Body of pancreas (tissue), 4 donors: ENCODE data around the gene MAPK13. TPM values are rescaled to one million over a fixed set of nuclear protein-coding genes. Genes with fewer than 3 reads are reported as not detected.

Experiments used
- ATAC-seq: fragments of 150-250 bp; one replicate; pipeline ENCODE4 v1.9.1; 2016
- DNase-seq, 4 donors: peaks; one replicate each; pipeline ENCODE4 v3.0.0-alpha.2; 2019
- H3K27ac ChIP-seq, 4 donors: fragments of 200-600 bp; sonication (generic); 1 replicate in 3 of 4; 2 replicates in 1 of 4; pipeline versions ENCODE4 v1.5.1 to v1.6.1; 2016 to 2019; ENCODE audit warnings: mild to moderate bottlenecking in 1 of 4, mixed read lengths in 1 of 4, moderate library complexity in 1 of 4
- H3K27me3 ChIP-seq, 2 donors: fragments of 200-600 bp; sonication (generic); one replicate each; pipeline ENCODE4 v1.6.0; 2016; ENCODE audit warnings: mild to moderate bottlenecking in 1 of 2
- H3K36me3 ChIP-seq, 2 donors: fragments of 200-600 bp; sonication (generic); replicated peaks in 1 of 2; 2 replicates each; pipeline ENCODE4 v1.5.1; 2016; ENCODE audit warnings: low read depth in 2 of 2; ENCODE audit not compliant: insufficient read depth in 1 of 2
- H3K4me1 ChIP-seq: fragments of 200-600 bp; sonication (generic); one replicate; pipeline ENCODE4 v1.6.0; 2016
- H3K4me3 ChIP-seq, 2 donors: fragments of 200-600 bp; sonication (generic); 1 replicate in 1 of 2; 2 replicates in 1 of 2; pipeline ENCODE4 v1.5.1; 2016 to 2019
- H3K9me3 ChIP-seq, 3 donors: fragments of 200-600 bp; sonication (generic); 1 replicate in 2 of 3; 2 replicates in 1 of 3; pipeline ENCODE4 v1.5.1; 2016
- POLR2A ChIP-seq, 3 donors: fragments of 450-650 bp; IDR thresholded peaks; one replicate each; pipeline ENCODE4 v1.6.1; 2016; ENCODE audit warnings: antibody characterized with exemption in 3 of 3, mild to moderate bottlenecking in 2 of 3
- WGBS, 2 donors: methylation state at CpG; one replicate each; pipeline ENCODE4 v1.1.5; 2017; 5-methylcytosine and 5-hydroxymethylcytosine counted together
- intact Hi-C: fragments of 100-400 bp; cut with DNase I; formaldehyde crosslinking; loops from one replicate; pipeline ENCODE4 v1.15.1; 2023
- total RNA-seq, 2 donors: library from RNA; depleted of rRNA; stranded (reverse); fragments of >200 nt; gene quantifications; one replicate each; pipeline ENCODE4 v1.1.0, GENCODE V29; 2016
- TF ChIP-seq, protein P1 (sequence below), 7 experiments: fragments of 450-650 bp in 4 of 7; fragments of 200-600 bp in 3 of 7; sonication (generic) in 3 of 7; IDR thresholded peaks; one replicate each; pipeline ENCODE4 v1.5.1; 2016 to 2019; ENCODE audit warnings: antibody characterized with exemption in 7 of 7

MAPK13 gene
- total RNA-seq, 2 donors from 2014 or later, result 32.2 to 37.9 TPM

DNA sequence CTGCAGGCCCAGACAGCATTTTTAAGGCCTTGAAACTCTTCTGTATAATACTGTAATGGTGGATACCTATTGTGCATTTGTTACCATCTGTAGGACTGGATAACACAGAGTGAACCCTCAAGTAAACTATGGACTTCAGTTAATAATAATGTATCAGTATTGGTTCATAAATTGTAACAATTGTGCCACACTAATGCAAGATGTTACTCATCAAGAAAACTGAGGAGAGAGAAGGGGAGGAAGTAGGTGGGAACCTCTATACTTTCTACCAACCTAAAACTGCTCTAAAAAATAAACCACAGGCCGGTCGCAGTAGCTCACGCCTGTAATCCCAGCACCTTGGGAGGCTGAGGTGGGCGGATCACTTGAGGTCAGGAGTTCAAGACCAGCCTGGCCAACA lies 10.8 kb downstream of the MAPK13 start:
- Histone ChIP-seq H3K27me3 (no peaks in the 10 kb centered on the region), H3K9me3 (no peaks in the 10 kb centered on the region), H3K36me3 (peaks cover 3 to 16% of the 10 kb centered on the region in 2 donors), H3K4me1 (peaks cover 6% of the 10 kb centered on the region), H3K4me3 (no peak overlapping the region), H3K27ac (no peak overlapping the region)
- ATAC-seq (no peak), DNase-seq (no peak)
- TF ChIP-seq, protein P1, sequence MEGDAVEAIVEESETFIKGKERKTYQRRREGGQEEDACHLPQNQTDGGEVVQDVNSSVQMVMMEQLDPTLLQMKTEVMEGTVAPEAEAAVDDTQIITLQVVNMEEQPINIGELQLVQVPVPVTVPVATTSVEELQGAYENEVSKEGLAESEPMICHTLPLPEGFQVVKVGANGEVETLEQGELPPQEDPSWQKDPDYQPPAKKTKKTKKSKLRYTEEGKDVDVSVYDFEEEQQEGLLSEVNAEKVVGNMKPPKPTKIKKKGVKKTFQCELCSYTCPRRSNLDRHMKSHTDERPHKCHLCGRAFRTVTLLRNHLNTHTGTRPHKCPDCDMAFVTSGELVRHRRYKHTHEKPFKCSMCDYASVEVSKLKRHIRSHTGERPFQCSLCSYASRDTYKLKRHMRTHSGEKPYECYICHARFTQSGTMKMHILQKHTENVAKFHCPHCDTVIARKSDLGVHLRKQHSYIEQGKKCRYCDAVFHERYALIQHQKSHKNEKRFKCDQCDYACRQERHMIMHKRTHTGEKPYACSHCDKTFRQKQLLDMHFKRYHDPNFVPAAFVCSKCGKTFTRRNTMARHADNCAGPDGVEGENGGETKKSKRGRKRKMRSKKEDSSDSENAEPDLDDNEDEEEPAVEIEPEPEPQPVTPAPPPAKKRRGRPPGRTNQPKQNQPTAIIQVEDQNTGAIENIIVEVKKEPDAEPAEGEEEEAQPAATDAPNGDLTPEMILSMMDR (IDR thresholded peaks at IDR 0.05), result no peak
- no peak for TF ChIP-seq POLR2A (IDR thresholded peaks at IDR 0.05)
- intact Hi-C loops, result no loop called here
- 90 to 100% methylated on average over 3 to 4 of the region's 4 CpGs for WGBS, 2 donors

DNA sequence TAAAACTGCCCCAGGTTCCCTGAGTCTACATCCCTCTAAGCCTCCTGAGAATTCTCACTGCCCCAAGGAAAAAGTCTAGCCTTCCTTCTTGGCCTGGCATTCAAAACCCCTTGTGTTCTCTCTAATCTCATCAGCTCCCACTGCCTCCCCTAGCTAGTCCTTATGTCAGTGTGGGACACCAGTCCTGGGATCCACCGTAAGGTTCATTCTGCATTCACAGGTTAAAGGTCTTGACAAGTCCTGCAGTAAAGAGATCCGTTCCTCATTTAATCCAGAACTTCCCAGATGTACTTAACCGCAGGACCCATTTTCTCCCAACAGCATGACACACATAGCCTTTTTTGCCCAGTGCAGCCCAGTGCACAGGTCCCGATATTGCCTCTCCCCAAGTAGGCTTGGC lies 11.6 kb downstream of the MAPK13 start:
- TF ChIP-seq POLR2A (IDR thresholded peaks at IDR 0.05), result no peak
- TF ChIP-seq, protein P1 (IDR thresholded peaks at IDR 0.05), result no peak
- DNase-seq, result no peak
- WGBS, 2 donors, result 88 to 95% methylated on average over 4 of the region's 4 CpGs
- H3K4me1 ChIP-seq, result peaks cover 6% of the 10 kb centered on the region
- ATAC-seq, result no peak
- H3K27me3 ChIP-seq, result no peaks in the 10 kb centered on the region
- H3K4me3 ChIP-seq, result no peak overlapping the region
- H3K9me3 ChIP-seq, result no peaks in the 10 kb centered on the region
- intact Hi-C loops, result no loop called here
- H3K27ac ChIP-seq, result no peak overlapping the region
- peaks cover 0 to 10% of the 10 kb centered on the region in 2 donors for H3K36me3 ChIP-seq

DNA sequence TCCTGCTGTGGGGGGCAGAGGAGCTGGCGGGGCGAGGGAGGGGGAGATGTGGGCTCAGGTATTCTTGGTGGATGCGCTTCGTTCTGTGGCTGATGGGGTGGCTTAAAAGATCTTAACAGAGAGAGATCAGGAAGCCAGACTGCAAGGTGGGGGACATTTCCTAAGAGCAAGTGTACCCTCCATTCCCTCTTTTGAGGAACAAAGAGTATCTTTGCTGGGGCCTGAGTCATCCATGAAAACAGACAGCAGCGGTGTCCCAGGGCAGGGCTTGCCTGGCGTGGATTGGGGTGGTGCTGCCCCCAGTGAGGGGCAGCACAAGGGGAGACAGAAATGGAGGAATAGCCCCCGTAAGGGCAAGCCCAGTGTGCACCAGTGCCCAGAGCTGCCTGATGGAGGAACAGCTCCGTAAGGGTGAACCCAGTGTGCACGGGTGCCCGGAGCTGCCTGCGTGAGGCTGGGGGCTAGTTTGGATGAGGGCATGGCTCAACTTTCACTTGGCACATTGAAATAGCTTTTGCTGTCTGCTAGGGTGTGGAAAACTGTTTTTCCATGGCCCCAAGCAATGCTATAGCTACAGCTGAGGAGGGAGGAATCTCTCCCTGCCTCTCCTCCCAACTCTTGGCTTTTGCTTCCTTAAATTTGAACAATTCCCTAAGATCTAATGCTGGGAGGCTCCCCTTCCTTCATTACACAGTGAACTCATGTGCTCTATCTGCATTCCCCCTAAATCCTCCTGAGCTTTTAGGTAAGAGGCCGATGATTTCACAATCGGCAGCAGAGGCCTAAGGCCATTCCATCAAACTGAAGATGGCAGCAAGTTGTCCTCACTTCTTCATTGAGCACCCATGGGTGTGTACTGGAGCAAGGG lies 12.9 kb downstream of the MAPK13 start:
- Histone ChIP-seq H3K4me3 (no peak overlapping the region), H3K27ac (no peak overlapping the region), H3K9me3 (no peaks in the 10 kb centered on the region), H3K4me1 (peaks cover 6% of the 10 kb centered on the region), H3K36me3 (peaks cover 0 to 10% of the 10 kb centered on the region in 2 donors), H3K27me3 (no peaks in the 10 kb centered on the region)
- intact Hi-C loops, result no loop called here
- no peak for TF ChIP-seq POLR2A (IDR thresholded peaks at IDR 0.05)
- TF ChIP-seq, protein P1 (IDR thresholded peaks at IDR 0.05), result no peak
- no peak for DNase-seq
- no peak for ATAC-seq
- 85 to 95% methylated on average over 12 of the region's 13 CpGs for WGBS, 2 donors

DNA sequence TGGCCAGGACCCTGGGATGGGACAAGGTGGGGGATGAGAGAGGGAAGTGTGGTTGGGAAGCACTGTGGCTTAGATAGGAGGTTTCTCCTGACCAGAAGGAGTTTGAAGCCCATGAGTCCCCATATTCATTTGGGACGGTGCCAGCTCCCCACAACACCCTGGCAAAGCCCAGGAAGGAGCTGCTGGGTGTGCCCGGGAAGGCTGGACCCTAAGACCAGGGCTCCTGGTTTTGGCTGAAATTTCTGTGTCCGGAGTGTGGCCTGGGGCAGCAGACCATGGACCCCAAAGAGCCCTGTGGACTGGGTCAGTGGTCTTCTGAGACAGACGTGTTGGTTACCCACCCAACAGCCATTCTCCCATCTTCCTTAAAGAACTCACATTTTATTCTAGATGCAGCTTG lies 15.2 kb downstream of the MAPK13 start:
- Histone ChIP-seq H3K27ac (no peak overlapping the region), H3K4me3 (no peak overlapping the region), H3K9me3 (no peaks in the 10 kb centered on the region), H3K4me1 (no peaks in the 10 kb centered on the region), H3K36me3 (no peaks in the 10 kb centered on the region), H3K27me3 (no peaks in the 10 kb centered on the region)
- TF ChIP-seq, protein P1 (IDR thresholded peaks at IDR 0.05), result no peak
- no peak for TF ChIP-seq POLR2A (IDR thresholded peaks at IDR 0.05)
- intact Hi-C loops, result no loop called here
- ATAC-seq (no peak), DNase-seq (no peak)
- whole genome bisulfite sequencing, 2 donors, result 67 to 85% methylated on average over 4 of the region's 4 CpGs

DNA sequence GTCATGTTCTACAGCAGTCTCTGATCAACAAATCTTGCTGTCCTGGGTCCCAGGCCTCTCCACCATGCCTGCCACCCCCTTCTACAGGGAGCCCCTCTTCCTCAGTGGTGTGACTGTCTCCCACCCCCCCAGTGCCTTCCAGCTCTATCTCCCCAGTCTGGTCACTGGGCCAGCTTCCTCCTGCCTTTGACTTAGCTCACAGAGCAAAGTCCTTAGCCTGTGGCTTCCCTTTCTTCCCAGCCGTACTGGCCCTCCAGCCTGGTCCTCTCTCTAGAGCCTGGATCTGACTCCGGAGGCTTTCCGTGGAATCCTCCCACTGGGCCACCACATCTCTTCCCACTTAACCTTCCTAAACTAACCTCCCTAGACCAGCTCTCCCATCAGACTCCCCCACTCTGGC lies 17.0 kb downstream of the MAPK13 start:
- H3K36me3 ChIP-seq, result no peaks in the 10 kb centered on the region
- no peak overlapping the region for H3K27ac ChIP-seq
- no peaks in the 10 kb centered on the region for H3K27me3 ChIP-seq
- intact Hi-C loops, result no loop called here
- DNase-seq, result no peak
- no peak for TF ChIP-seq POLR2A (IDR thresholded peaks at IDR 0.05)
- TF ChIP-seq, protein P1 (IDR thresholded peaks at IDR 0.05), result no peak
- 84 to 95% methylated on average over 3 of the region's 3 CpGs for WGBS, 2 donors
- H3K9me3 ChIP-seq, result no peaks in the 10 kb centered on the region
- no peak overlapping the region for H3K4me3 ChIP-seq
- no peaks in the 10 kb centered on the region for H3K4me1 ChIP-seq
- no peak for ATAC-seq
